T follicular helper cell (primary cell): ENCODE measurements around the gene RAB4A.

Experiments
- DNase-seq: peaks from one replicate; pipeline ENCODE4 v3.0.0-alpha.2; 2020; ENCODE audit warnings: low read depth

RAB4A gene

GRCh38 chr1:229244091-229244490 lies 26.8 kb upstream of the RAB4A start:
- no peak for DNase-seq

- DNase-seq: no peak
Observed at GRCh38 chr1:229247871-229248270, 23.0 kb upstream of the RAB4A start.

DNA sequence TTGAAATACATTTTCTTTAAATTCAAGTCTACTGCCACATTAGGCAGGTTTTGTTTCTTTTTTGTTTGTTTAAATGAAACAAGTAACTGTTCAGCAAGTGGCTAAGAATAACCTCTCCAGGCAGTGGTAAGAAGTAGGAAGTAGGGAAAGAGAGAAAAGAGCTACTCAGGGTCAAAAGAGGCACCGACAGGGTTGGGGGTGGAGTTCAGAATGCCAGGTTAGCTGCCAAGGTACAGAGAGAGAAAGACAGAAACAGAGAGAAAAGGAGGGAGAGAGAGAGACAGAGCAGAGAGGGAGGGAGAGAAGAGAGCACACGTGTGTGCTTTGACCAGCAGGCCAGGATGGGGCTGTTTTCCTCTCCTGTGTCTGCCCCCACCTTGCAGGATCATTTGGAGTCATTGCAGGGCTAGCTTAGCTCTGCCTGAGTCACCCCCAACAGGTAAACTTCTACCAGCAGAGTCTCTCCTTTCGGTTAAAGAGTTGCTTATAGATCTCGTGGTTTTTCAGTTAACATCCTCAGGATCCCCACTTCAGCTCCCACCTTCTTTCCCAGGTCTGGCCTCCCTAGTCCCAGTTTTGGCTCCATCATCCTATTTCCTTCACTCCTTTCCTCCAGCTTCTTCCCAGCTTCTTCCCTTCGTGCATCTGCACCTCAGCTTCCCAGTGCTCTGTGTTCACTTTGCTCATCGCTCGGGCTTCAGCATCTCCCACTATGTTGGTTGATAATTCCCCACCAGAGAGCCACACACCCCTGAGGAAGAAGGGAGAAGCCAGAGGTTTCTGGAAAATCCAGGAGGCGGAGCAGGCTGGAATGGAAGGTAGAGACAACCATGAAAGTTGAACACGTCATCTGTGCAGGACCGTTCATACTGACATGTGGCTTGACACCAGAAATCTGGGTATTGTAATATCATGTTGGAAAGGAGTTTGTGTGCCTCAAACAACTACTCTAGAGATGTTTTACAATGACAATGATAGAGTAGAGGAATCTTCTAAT lies 21.8 kb upstream of the RAB4A start:
- DNase-seq: no peak

DNA sequence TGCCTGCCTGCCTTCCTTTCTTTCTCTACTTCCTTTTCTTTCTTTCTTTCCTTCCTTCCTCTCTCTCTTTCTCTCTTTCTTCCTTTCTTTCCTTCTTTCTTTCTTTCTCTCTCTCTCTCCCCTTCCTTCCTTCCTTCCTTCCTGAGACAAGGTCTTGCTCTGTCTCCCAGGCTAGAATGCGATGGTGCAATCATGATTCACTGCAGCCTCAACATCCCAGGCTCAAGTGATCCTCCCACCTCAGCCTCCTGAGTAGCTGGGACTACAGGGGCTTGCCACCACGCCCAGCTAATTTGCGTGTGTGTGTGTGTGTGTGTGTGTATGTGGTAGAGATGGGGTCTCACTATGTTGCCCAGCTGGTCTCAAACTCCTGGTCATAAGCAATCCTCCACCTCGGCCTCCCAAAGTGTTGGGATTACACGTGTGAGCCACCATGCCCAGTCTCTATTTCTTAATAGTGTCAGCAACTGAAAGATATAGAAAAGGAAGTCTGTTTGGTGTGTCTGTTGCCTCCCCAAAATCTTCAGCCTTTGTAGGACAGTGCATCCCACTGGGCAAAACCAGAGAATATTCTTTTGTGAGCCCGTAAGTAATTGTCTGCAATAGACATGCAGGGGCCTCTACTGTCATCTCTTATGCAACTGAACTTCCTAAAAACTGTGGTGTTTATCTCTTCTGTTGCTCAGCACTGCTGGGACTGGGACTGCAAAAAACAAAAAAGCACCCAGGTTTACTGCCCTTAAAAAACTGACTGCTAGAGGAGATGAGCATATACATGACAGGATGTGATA lies 20.9 kb upstream of the RAB4A start:
- no peak for DNase-seq

- DNase-seq: no peak
Observed at GRCh38 chr1:229251185-229251584, 19.7 kb upstream of the RAB4A start.

DNA sequence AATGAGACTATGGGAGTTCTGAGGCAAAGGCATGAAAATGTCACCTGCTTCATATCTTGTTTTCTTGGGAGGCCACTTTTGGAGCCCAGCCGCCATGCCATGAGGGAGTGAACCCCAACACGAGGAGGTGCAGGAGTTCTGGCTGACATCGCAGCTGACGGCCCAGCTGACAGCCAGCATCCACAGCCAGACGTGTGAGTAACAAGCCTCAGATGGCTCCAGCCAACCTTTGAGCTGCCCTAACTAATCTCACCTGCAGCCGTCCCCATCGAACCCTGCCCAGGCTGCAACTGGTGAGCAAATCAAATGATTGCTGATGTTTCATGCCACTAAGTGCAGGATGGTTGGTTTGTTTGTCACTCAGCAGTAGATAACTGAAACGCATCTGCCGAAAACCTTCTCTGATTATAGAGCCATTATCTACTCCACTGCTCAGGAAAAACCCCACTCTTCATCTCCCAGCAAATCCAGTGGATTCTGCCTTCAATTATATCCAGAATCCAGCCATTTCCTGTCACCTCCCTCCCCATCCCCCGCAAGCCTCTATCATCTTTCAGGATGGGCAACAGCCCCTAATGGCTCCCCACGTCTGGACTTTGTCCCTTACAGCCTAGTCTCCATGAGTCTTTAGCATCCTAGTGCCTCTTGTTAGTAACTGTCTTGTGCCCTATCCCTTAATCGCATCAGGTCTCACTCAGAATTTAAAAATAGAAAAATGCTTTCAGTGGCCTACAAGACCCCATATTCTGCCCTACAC lies 18.5 kb upstream of the RAB4A start:
- no peak for DNase-seq

- DNase-seq: no peak
Observed at GRCh38 chr1:229253151-229253974, 17.5 kb upstream of the RAB4A start.

GRCh38 chr1:229254910-229255541 lies 15.9 kb upstream of the RAB4A start:
- no peak for DNase-seq

DNA sequence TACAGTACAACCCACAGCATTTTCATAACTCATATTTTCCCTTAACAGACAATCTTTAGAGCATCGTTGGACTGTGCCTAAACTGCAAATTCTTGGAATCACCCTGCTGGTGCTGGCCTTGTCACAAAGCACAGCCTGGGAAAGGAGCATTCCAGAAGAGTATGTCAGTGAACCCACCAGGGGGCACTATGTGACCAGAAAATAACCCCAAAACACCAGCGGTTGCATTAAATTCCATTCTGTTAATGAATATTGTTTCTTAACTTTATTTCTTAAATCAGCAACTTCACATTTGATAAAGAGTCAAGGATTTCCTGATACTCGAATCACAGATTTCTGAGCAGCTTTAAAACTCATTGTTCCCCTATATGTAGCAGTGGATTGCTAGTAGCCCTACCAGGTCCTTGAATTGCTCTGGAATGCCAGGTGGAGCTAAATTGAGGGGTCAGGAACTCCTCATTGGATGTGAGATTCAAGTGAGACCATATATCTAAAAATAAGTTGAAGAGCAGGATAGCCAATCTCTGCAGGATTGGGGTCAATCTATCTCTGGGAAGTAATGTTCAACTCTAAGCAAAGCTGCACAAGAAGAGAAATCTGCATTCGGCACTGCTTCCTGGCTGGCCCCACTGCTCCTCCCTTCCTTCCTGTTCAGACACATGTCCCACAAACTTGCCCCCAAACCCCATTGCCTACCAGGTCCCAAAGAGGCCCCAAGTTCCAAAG lies 12.7 kb upstream of the RAB4A start:
- peak; percentile 55 for DNase-seq

- no peak for DNase-seq
Observed at GRCh38 chr1:229258757-229259060, 12.2 kb upstream of the RAB4A start.

- DNase-seq: no peak
Observed at GRCh38 chr1:229260297-229260696, 10.6 kb upstream of the RAB4A start.

- no peak for DNase-seq
Observed at GRCh38 chr1:229262239-229262638, 8.7 kb upstream of the RAB4A start.

DNA sequence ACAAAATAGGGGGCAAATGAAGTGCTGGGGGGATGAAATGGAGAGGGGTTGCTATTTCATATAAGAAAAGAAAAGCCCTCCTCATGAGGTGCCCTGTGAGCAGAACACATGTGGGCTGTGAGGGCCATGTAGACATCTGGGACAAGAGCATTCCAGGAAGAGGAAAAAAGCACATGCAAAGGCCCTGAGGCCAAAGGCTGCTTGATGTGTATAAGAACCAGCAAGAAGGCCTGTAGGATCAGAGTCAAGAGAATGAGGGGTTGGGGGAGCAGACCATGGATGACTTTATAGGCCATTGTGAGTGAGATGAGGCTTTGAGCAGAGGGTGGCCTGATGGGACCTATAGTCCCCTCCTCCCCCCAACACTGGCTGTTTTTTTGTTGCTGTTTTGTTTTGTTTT lies 7.7 kb upstream of the RAB4A start:
- DNase-seq: no peak

DNA sequence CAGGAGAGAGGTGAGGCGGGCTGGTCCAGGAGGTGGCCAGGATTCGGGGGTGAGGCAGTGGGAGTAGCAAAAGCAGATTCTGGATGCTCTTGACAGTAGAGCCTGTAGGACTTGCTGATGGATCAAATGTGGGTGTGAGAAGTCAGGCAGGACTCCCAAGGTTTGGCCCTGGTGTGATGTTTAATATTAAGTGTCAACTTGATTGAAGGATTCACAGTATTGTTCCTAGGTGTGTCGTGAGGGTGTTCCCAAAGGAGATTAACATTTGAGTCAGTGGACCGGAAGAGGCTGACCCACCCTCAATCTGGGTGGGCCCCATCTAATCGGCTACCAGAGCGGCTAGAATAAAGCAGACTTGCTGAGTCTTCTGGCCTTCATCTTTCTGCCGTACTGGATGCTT lies 6.8 kb upstream of the RAB4A start:
- DNase-seq: no peak

DNA sequence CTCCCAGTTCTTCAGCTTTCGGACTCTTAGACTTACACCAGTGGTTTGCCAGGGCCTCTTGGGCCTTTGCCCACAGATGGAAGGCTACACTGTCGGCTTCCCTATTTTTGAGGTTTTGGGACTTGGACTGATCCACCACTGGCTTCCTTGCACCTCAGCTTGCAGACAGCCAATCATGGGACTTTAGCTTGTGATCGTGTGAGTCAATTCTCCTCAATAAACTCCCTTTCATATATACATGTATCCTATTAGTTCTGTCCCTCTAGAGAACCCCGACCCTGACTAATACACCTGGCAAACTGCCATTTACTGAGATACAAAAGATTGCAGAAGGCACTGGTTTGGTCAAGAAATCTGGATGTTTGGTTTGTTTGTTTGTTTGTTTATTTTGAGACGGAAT lies 6.4 kb upstream of the RAB4A start:
- no peak for DNase-seq

GRCh38 chr1:229266274-229266673 lies 4.6 kb upstream of the RAB4A start:
- no peak for DNase-seq

GRCh38 chr1:229266832-229267500 lies 3.9 kb upstream of the RAB4A start:
- no peak for DNase-seq

GRCh38 chr1:229268505-229268904 lies 2.4 kb upstream of the RAB4A start:
- DNase-seq: no peak

- DNase-seq: no peak
Observed at GRCh38 chr1:229271448-229272159, 693 bp downstream of the RAB4A start.
